IPS-NIHi7 (cell line): ENCODE data around the gene VWA1.
"Not testable (repeated sequence)": the region's sequence is repeated elsewhere in the genome, so short reads cannot be mapped to it uniquely, and the experiment has no call there.

Experiments used
- DNase-seq: peaks from one replicate; pipeline ENCODE4 v3.0.0; 2012; ENCODE audit warnings: mixed read lengths; ENCODE audit errors: extremely low spot score

The VWA1 gene

DNA sequence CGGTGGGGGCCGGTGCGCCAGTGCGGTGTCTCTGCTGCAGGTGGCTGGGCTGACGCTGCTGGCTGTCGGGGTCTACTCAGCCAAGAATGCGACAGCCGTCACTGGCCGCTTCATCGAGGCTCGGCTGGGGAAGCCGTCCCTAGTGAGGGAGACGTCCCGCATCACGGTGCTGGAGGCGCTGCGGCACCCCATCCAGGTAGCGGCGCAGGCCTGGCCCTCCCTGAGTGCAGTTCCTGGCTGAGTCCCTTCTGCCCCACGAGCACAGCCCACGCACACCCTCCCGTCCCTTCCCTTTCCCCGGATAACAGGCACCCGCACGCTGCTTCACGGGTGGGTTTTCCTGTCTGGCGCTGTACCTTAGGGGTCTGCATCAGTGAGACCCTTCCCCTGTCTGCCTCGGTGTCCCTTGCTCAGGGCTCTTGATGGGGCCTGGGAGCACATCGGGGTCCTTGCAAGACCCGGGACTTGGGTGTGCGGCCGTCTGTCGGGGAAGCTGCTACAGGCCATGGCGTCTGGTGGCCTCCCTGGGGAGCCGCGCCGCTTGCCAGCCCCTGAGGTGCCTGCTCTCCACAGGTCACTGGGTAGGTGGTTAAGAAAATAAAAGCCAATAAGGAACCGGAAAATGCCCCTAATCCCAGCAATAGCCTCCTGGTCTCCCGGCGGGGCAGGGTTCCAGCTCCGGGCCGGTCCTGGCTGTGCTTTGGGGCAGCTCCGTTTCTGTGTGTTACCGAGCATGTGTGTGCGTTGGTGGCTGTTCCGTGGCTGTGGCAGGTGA lies 49.7 kb downstream of the VWA1 start:
- DNase-seq: not testable (repeated sequence)

DNA sequence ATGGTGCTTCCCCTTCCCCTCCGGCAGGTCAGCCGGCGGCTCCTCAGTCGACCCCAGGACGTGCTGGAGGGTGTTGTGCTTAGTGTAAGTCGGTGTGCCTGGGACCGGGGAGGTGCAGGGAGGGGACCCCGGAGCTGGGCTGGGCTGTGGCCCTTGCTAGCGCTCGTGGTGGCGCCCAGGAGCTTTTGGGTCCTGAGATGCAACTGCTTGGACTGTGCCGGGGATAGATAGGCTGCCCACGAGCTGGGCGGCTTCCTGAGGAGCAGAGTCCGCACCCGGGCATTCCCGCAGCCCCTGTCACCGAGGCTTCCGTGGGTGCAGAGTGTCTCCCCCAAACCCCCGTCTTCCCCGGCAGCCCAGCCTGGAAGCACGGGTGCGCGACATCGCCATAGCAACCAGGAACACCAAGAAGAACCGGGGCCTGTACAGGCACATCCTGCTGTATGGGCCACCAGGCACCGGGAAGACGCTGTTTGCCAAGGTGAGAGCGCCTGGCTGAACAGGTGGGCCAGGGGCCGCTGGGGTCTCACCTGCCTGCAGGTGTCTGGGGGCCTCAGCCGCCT lies 50.3 kb downstream of the VWA1 start:
- DNase-seq: not testable (repeated sequence)

DNA sequence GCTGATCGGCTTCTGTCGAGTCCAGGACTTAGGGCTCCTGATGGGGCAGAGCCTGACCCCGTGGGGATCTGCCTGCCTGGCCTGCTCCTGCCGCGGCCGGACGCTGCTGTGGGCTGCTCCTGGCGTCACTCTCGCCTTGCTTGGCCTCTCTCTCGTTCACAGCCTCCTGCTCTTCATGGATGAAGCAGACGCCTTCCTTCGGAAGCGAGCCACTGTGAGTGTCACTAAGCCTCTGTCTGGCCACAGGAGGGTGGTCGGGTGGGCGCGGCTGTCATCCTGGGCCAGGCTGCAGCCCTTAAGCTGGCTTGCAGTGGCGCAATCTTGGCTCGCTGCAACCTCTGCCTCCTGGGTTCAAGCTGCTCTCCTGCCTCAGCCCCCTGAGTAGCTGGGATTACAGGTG lies 52.2 kb downstream of the VWA1 start:
- no peak for DNase-seq

DNA sequence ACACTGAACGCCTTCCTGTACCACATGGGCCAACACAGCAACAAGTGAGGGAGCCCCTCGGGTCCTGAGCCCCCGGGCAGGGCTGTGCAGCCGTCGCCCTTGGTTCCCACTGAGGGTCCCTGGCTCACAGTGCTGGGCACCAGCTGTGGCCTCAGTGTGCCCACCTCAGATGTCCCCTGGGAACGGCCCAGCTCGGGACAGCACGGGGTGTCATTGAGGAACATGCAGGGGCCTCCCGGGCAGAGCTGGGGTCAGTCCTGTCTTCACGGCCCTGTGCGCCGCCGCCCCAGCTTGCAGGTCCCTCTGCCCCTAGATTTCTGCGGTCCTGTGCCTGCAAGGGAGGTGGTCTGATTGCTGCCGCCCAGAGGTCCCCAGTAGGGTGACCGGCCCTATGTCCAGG lies 53.7 kb downstream of the VWA1 start:
- no peak for DNase-seq

GRCh38 chr1:1489861-1490260 lies 54.4 kb downstream of the VWA1 start:
- DNase-seq: no peak

- DNase-seq: no peak
Measured at GRCh38 chr1:1490633-1491230, 55.2 kb downstream of the VWA1 start.

DNA sequence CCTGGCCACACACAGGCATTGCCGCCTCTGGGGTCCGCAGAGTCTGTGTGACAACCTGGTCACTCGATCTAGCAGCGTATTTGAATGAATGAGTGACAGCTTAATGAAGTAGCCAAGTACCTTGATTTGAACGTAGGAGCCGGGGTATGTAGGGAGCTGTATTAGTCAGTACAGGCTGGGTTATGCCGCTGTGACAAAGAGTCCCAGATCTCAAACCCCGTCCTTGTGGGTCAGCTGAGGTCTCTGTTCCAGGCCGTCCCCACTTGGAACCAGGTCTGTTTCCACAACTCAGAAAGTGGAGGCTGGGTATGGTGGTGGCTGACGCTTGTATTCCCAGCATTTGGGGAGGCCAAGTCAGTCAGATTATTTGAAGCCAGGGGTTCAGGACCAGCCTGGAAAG lies 56.1 kb downstream of the VWA1 start:
- DNase-seq: no peak
